Chondrocyte (in vitro differentiated cells): ENCODE results near the gene PBRM1. TPM values are rescaled to one million over a fixed set of nuclear protein-coding genes. Genes with fewer than 3 reads are reported as not detected.
A peak's percentile ranks its signal among the peaks of the same experiment; 100 is the strongest.
"Not testable (repeated sequence)": the region's sequence is repeated elsewhere in the genome, so short reads cannot be mapped to it uniquely, and the experiment has no call there.

Experiments used
- DNase-seq: peaks from one replicate; pipeline ENCODE4 v3.0.0; 2021; ENCODE audit warnings: mixed read lengths, low spot score
- H3K27ac Mint-ChIP-seq: one replicate; pipeline ENCODE4 v1.8.0; 2021; ENCODE audit warnings: mild to moderate bottlenecking, moderate library complexity, mixed read lengths; ENCODE audit not compliant: unreplicated experiment
- H3K27me3 Mint-ChIP-seq: 2 replicates; pipeline ENCODE4 v1.8.0; 2021; ENCODE audit warnings: low read depth, mixed read lengths
- H3K36me3 Mint-ChIP-seq: 2 replicates; pipeline ENCODE4 v1.8.0; 2021; ENCODE audit warnings: low read depth, mixed read lengths
- H3K4me1 Mint-ChIP-seq: 2 replicates; pipeline ENCODE4 v1.8.0; 2021; ENCODE audit warnings: low read depth, mild to moderate bottlenecking, mixed read lengths
- H3K4me3 Mint-ChIP-seq: one replicate; pipeline ENCODE4 v1.8.0; 2021; ENCODE audit warnings: mild to moderate bottlenecking, moderate library complexity, mixed read lengths; ENCODE audit not compliant: unreplicated experiment
- H3K9me3 Mint-ChIP-seq: 2 replicates; pipeline ENCODE4 v1.8.0; 2021; ENCODE audit warnings: low read depth, mixed read lengths
- total RNA-seq: library from RNA; stranded (reverse); gene quantifications from 3 replicates; pipeline ENCODE4 v1.2.1, GENCODE V29; 2021
- TF ChIP-seq, protein P1 (sequence below): fragments of 200-600 bp; sonication (generic); IDR thresholded peaks from 2 replicates; pipeline ENCODE4 v1.5.0; 2021; ENCODE audit warnings: antibody characterized with exemption, mild to moderate bottlenecking, moderate library complexity

The PBRM1 gene
- total RNA-seq, 1 donor from 2014 or later = 69.0 TPM

- no peaks in the 10 kb centered on the region for H3K9me3 Mint-ChIP-seq
- TF ChIP-seq, protein P1, sequence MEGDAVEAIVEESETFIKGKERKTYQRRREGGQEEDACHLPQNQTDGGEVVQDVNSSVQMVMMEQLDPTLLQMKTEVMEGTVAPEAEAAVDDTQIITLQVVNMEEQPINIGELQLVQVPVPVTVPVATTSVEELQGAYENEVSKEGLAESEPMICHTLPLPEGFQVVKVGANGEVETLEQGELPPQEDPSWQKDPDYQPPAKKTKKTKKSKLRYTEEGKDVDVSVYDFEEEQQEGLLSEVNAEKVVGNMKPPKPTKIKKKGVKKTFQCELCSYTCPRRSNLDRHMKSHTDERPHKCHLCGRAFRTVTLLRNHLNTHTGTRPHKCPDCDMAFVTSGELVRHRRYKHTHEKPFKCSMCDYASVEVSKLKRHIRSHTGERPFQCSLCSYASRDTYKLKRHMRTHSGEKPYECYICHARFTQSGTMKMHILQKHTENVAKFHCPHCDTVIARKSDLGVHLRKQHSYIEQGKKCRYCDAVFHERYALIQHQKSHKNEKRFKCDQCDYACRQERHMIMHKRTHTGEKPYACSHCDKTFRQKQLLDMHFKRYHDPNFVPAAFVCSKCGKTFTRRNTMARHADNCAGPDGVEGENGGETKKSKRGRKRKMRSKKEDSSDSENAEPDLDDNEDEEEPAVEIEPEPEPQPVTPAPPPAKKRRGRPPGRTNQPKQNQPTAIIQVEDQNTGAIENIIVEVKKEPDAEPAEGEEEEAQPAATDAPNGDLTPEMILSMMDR = no peak
- no peaks in the 10 kb centered on the region for H3K27me3 Mint-ChIP-seq
- H3K4me1 Mint-ChIP-seq = peaks cover 56% of the 10 kb centered on the region
- H3K4me3 Mint-ChIP-seq = no peak overlapping the region
- peaks cover 26% of the 10 kb centered on the region for H3K36me3 Mint-ChIP-seq
- peak overlapping the region; percentile 94 for H3K27ac Mint-ChIP-seq
- DNase-seq = no peak
Measured at GRCh38 chr3:52679811-52680210, 5.9 kb downstream of the PBRM1 start.

DNA sequence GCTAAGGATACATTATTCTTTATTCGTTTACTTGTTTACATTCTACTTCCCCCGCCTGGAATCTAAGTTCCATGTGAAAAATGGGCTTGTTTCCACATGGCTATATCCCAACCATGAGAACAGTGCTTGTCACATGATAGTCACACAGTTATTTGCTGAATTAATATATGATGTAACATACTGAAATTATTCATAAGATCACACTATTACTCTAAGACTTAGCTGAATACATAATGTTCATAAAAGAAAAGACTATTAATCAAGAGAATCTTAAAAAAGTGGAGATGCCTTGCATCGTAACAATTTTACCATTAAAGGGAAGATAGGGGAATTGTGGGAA lies 6.5 kb downstream of the PBRM1 start:
- no peak for DNase-seq

DNA sequence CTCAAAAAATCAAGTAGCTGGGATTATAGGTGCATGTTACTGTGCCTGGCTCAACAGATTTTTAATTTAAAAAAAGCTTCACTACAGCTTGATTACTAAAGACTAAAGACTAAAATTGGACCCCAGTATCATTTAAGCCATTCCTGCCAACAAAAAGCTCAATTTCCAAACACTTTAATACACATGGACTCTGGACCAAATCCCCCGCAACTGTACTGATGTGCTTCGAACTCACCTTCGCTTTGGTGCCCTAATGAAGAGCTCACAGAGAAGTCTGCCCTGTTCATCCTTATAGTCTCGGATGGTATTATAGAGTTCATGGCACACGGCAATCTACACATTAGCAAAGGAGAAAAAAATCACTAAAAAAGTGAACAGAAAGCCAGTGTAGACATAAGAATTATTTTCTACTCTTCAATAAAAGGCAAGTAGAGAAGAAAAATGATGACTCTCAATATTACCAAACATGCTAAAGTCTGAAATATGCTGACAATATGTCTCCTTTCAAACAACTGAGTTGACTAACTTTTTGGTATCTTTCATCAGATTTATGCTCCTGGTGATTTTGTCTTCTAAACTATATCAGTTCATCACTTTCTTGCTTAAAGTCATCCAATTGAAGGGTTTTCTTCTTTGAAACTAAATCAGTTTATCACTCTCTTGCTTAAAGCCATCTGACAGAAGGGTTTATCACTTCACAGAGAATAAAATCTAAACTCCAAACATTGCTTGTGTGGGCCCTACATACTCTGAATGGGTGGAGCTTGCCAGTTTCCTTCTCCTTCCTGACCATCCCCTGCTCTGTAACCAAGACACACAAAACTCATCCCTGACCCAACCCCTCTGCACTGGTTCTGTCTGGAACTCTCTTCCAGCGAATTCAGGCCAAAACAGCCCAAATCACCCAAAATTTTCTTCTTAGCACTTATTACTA lies 7.2 kb downstream of the PBRM1 start:
- Mint-ChIP-seq H3K9me3 (no peaks in the 10 kb centered on the region), H3K27me3 (no peaks in the 10 kb centered on the region), H3K36me3 (peaks cover 26% of the 10 kb centered on the region), H3K4me3 (no peak overlapping the region), H3K4me1 (peaks cover 43% of the 10 kb centered on the region), H3K27ac (peak overlapping the region; percentile 94)
- TF ChIP-seq, protein P1 = no peak
- no peak for DNase-seq

More for the DNA sequence above, 6.5 kb downstream of the PBRM1 start:
- peaks cover 26% of the 10 kb centered on the region for H3K36me3 Mint-ChIP-seq
- H3K4me1 Mint-ChIP-seq = peaks cover 50% of the 10 kb centered on the region
- TF ChIP-seq, protein P1 = no peak
- H3K27me3 Mint-ChIP-seq = no peaks in the 10 kb centered on the region
- H3K9me3 Mint-ChIP-seq = no peaks in the 10 kb centered on the region
- no peak overlapping the region for H3K4me3 Mint-ChIP-seq
- peak overlapping the region; percentile 94 for H3K27ac Mint-ChIP-seq

GRCh38 chr3:52676201-52676600 lies 9.5 kb downstream of the PBRM1 start:
- peaks cover 36% of the 10 kb centered on the region for H3K4me1 Mint-ChIP-seq

DNA sequence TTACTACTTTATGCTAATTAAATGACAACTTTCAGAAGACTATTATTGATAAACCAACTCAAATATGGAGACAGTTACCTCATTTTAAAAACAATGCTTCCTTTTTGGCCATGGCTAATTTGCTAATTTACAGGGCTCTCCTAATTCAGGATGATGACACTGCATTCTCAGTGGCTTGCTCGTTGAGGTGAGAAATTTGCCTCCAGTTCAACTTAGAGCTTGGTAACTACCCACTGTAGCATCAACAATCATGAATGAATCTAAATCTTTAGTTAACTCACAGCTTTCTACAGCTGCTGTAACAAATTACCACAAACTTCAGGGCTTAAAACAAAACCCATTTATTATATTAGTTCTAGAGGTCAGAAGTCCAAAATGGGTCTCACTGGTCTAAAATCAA lies 14.0 kb downstream of the PBRM1 start:
- H3K9me3 Mint-ChIP-seq = no peaks in the 10 kb centered on the region
- H3K27me3 Mint-ChIP-seq = no peaks in the 10 kb centered on the region
- H3K4me1 Mint-ChIP-seq = peaks cover 34% of the 10 kb centered on the region
- H3K27ac Mint-ChIP-seq = peak overlapping the region; percentile 98
- TF ChIP-seq, protein P1 = no peak
- H3K36me3 Mint-ChIP-seq = peaks cover 20% of the 10 kb centered on the region
- H3K4me3 Mint-ChIP-seq = no peak overlapping the region
- DNase-seq = no peak

More at GRCh38 chr3:52676201-52676600, 9.5 kb downstream of the PBRM1 start:
- H3K4me3 Mint-ChIP-seq, H3K9me3 Mint-ChIP-seq, H3K27me3 Mint-ChIP-seq, DNase-seq, H3K27ac Mint-ChIP-seq: not testable (repeated sequence)
- peaks cover 33% of the 10 kb centered on the region for H3K36me3 Mint-ChIP-seq
